Measurements from ENCODE around the gene FHIT. TPM values are rescaled to one million over a fixed set of nuclear protein-coding genes. Genes with fewer than 3 reads are reported as not detected.
"Not testable (repeated sequence)": the region's sequence is repeated elsewhere in the genome, so short reads cannot be mapped to it uniquely, and the experiment has no call there.

Gene FHIT
- polyA plus RNA-seq, 3 donors, result 3.1 to 3.9 (median 3.3) TPM

DNA sequence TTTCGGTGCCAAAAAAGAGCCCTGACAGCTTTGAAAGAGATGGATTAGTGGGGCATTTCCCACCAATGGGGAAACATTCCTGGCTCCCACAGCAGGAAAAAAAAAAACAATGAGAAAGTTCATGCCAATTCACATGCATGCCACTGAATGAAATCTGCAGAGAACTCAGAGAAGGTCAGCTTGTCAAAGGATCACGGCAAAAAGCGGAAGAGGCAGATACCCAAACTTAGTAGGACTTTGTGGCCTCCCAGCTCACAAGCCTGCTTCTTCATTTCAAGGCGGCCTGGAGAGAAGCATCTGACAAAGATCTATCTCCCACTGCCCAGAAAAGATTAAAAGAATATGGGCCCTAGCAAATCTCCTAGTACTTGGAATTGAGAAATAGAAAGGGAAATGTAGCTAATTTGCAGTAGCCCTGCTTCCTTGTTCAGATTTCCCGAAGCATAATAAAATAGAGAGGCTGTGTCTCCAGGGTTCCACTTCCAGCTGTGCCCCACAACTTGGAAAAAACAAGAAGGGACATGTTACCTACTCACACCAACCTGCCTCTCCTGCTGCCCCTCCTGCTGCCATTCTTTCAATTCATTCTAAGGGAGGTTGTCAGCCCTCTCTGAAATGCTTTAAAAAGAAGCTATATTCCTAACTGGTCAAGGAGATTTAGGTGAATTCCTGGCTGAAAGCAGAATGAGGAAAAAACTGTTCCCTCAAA, 170.4 kb downstream of the FHIT start:
- 62 to 77% (median 72%) methylated on average over 5 of the region's 5 CpGs for WGBS, 3 donors
- no peak overlapping the region for H3K27ac ChIP-seq (ENCODE audit: low read depth, low read length)

- H3K27ac ChIP-seq (ENCODE audit: low read depth, low read length), result no peak overlapping the region
- 65 to 68% (median 68%) methylated on average over 6 of the region's 6 CpGs for WGBS, 3 donors
Observed at GRCh38 chr3:61078048-61078752, 173.1 kb downstream of the FHIT start.

DNA sequence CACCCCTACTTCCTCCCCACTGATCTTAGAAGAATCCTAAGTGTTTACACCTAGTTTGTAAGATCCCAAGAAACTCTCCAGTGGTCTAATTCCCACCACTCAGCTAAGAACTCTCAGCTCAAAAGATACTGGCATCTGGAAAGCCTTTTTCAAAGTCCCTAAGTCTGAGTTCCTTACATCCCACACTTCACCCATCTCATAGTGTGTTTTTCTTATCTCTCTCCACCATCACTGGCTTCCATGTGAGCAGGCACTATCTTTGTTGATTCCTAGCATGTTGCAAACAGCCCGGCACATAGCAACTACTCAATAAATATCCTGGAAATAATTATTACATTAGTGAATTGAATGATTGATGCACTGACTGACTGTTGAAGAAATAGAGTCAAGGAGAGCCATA, 173.7 kb downstream of the FHIT start:
- 81 to 96% (median 93%) methylated on average over 1 of the region's 1 CpG for WGBS, 3 donors
- H3K27ac ChIP-seq (ENCODE audit: low read depth, low read length), result no peak overlapping the region

DNA sequence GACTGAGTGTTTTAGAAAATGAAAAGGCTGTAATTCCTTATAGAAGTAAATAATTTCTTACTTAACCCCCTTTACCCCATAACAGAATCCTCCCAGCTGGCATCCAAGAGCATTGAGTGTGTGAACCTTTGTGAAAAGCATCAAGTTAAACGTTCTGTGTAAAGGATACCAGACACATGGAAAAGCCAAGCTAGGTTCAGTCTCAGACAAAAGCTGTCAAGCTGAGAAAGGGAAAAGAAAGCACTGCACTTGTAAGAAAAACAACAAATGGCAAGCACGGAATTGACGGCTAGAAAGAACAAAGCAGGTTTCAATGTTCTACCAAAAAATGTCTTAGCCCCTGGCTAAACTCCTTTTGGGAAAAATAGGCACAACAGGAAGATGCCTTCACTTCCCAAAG, 176.5 kb downstream of the FHIT start:
- 71 to 72% (median 71%) methylated on average over 3 of the region's 3 CpGs for WGBS, 3 donors

GRCh38 chr3:61073566-61074165, 177.6 kb downstream of the FHIT start:
- 90 to 91% (median 90%) methylated on average over 4 of the region's 4 CpGs for WGBS, 3 donors
- no peak overlapping the region for H3K27ac ChIP-seq (ENCODE audit: low read depth, low read length)

More for the DNA sequence above, 176.5 kb downstream of the FHIT start:
- H3K27ac ChIP-seq (ENCODE audit: low read depth, low read length), result no peak overlapping the region

DNA sequence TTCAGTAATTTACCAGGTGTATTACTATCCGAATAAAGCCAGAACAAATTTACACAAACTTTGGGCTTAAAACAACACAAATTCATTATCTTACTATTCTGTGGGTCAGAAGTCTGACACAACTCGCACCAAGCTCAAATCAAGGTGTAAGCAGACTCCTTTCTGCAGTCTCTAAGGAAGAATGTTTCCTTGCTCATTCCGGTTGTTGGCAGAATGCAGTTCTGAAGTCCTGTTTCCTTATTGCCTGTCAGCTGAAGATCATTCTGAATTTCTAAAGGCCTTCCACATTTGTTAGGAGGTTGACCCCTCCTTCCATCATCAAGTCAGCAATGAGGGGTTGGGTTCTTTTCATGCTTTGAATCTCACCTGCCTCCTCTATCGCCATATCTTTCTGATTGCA, 183.2 kb downstream of the FHIT start:
- 87 to 92% (median 92%) methylated on average over 4 of the region's 4 CpGs for WGBS, 3 donors
- no peak overlapping the region for H3K27ac ChIP-seq (ENCODE audit: low read depth, low read length)

DNA sequence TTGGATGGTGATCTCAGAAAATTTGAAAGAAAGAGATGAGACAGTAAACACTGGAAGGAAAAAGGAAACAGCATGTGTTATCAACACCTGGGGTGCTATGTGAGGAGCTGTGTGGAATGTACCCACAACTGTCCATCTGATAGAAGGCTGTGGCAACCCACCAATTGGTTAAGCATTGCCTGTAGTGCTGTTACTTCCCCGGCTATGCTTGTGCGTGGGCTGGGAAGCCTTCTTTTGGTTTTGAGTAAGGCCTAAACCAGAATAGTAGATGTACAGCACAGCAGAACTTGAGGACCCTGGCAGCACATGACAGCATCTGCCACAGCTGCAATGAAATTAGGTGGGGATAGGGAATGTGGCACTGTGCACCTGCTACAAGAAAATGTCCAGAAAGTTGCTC, 184.5 kb downstream of the FHIT start:
- H3K27ac ChIP-seq (ENCODE audit: low read depth, low read length), result no peak overlapping the region
- 90 to 92% (median 91%) methylated on average over 2 of the region's 2 CpGs for WGBS, 3 donors

DNA sequence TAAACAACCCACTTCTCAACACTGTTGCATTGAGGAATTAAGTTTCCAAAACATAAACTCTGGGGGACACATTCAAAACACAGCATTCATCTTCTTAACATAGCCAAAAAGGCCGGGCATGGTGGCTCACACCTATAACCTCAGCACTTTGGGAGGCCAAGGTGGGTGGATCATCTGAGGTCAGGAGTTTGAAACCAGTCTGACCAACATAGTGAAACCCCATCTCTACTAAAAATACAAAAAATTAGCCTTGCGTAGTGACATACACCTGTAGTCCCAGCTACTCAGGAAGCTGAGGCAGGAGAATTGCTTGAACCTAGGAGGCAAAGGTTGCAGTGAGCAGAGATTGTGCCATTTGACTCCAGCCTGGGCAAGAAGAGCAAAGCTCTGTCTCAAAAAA, 185.0 kb downstream of the FHIT start:
- WGBS, 3 donors, result 94 to 98% (median 97%) methylated on average over 2 of the region's 2 CpGs
- not testable (repeated sequence) for H3K27ac ChIP-seq (ENCODE audit: low read depth, low read length)

GRCh38 chr3:61065451-61066011, 185.7 kb downstream of the FHIT start:
- WGBS, 3 donors, result 50 to 72% (median 53%) methylated on average over 3 of the region's 3 CpGs
- H3K27ac ChIP-seq (ENCODE audit: low read depth, low read length), result no peak overlapping the region

GRCh38 chr3:61061092-61061723, 190.0 kb downstream of the FHIT start:
- WGBS, 3 donors, result 72 to 88% (median 88%) methylated on average over 2 of the region's 2 CpGs

DNA sequence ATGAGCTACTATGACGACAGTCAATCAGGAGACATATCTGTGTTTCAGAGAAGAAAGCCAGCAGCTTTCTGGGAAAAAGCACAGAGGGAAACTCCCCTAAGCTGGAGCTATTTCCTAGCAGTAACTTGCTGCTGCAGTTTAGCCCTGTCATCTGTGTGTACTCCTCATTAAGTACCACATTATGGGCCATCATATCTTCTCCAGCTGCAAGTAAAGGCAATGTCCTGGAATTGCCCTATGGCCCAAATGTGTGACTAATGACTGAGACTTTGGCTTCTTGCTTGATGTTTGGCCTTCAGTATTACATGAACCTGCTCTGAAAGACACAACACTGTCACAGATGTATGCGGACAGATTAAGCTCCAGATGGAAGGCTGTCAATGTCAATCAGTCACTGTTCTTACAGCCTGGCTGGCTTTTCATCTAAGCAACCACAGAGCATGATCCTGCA, 190.8 kb downstream of the FHIT start:
- 91 to 96% (median 93%) methylated on average over 2 of the region's 2 CpGs for WGBS, 3 donors
- no peak overlapping the region for H3K27ac ChIP-seq (ENCODE audit: low read depth, low read length)

More at GRCh38 chr3:61061092-61061723, 190.0 kb downstream of the FHIT start:
- no peak overlapping the region for H3K27ac ChIP-seq (ENCODE audit: low read depth, low read length)

- WGBS, 3 donors, result 83 to 95% (median 83%) methylated on average over 2 of the region's 2 CpGs
Observed at GRCh38 chr3:61058836-61059235, 192.4 kb downstream of the FHIT start.

GRCh38 chr3:61057464-61057863, 193.8 kb downstream of the FHIT start:
- H3K27ac ChIP-seq (ENCODE audit: low read depth, low read length), result no peak overlapping the region
- 71 to 85% (median 77%) methylated on average over 4 of the region's 4 CpGs for WGBS, 3 donors

More at GRCh38 chr3:61058836-61059235, 192.4 kb downstream of the FHIT start:
- H3K27ac ChIP-seq (ENCODE audit: low read depth, low read length), result no peak overlapping the region

- no peak overlapping the region for H3K27ac ChIP-seq (ENCODE audit: low read depth, low read length)
- 86 to 95% (median 91%) methylated on average over 1 of the region's 1 CpG for WGBS, 3 donors
Observed at GRCh38 chr3:61055447-61055846, 195.8 kb downstream of the FHIT start.

DNA sequence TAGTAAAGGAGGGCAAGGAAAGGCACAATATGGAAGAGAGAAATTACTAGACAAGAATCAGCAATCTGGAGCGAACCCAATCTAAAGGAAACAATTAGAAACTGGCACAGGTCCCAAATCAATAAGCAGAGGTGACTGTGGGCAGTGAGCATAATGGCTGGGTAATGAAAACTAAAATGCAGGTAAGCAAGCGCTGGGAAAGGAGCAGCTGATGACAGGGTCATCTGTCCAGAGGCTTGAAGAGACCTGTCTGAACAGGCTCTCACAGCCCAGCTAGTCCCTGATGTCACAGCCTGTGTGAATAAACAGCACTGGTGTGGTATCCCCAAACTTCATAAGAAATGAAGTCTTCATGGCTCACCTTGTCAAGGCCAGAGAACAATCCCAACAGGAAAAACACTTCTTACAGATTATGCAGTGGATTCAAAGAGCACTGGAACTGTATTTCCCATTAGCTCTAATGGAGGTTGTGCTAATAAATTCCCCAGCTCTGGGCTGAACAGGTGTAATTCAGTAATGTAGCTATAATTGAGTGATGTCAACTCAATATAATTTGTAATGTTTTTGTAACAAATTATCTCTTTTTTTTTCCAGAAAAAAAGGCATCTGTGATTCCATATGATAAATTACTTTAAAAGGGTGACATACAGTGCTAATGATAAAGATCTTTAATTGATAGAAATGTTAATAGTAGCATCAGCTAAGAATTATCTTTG, 197.3 kb downstream of the FHIT start:
- no peak overlapping the region for H3K27ac ChIP-seq (ENCODE audit: low read depth, low read length)
- WGBS, 3 donors, result 29 to 97% (median 87%) methylated on average over 2 of the region's 2 CpGs

- WGBS, 3 donors, result 92 to 94% (median 93%) methylated on average over 1 of the region's 1 CpG
- H3K27ac ChIP-seq (ENCODE audit: low read depth, low read length), result no peak overlapping the region
Observed at GRCh38 chr3:61052851-61053250, 198.4 kb downstream of the FHIT start.

GRCh38 chr3:61051666-61052065, 199.6 kb downstream of the FHIT start:
- 73 to 100% (median 78%) methylated on average over 1 of the region's 1 CpG for WGBS, 3 donors
- no peak overlapping the region for H3K27ac ChIP-seq (ENCODE audit: low read depth, low read length)

GRCh38 chr3:61045169-61045568, 206.1 kb downstream of the FHIT start:
- WGBS, 3 donors, result 67 to 88% (median 79%) methylated on average over 1 of the region's 1 CpG

More at GRCh38 chr3:61045169-61045568, 206.1 kb downstream of the FHIT start:
- not testable (repeated sequence) for H3K27ac ChIP-seq (ENCODE audit: low read depth, low read length)
